Measurements from ENCODE around the gene USP49.

The USP49 gene

GRCh38 chr6:41939176-41939847 lies 44.1 kb upstream of the USP49 start:
- H2AFZ ChIP-seq (ENCODE audit: low read depth, low read length), result no peak overlapping the region
- no peak overlapping the region for H3K4me2 ChIP-seq (ENCODE audit: low read length)
- H3K9ac ChIP-seq (ENCODE audit: low read length), result no peak overlapping the region
- peaks cover 13% of the 10 kb centered on the region; the same call in 1 of the 2 replicates for H3K79me2 ChIP-seq (ENCODE audit: low read length)
- peaks cover 17% of the 10 kb centered on the region for H3K36me3 ChIP-seq (replicated peaks; ENCODE audit: low read depth, low read length)
- no peak overlapping the region for H3K27ac ChIP-seq (ENCODE audit: low read length)
- H4K20me1 ChIP-seq (ENCODE audit: insufficient read depth, low read length), result peaks cover 6% of the 10 kb centered on the region
- no peak overlapping the region for H3K4me3 ChIP-seq (ENCODE audit: low read length)
- no peaks in the 10 kb centered on the region for H3K9me3 ChIP-seq (ENCODE audit: insufficient read depth, low read length)
- no peaks in the 10 kb centered on the region for H3K27me3 ChIP-seq (ENCODE audit: low read depth, low read length)
- TF ChIP-seq EZH2phosphoT487 (IDR thresholded peaks at IDR 0.05; ENCODE audit: low read depth) (no peak), CTCF (IDR thresholded peaks at IDR 0.05; ENCODE audit: low read depth, low read length) (no peak)
- H3K4me1 ChIP-seq (ENCODE audit: low read length), result peaks cover 19% of the 10 kb centered on the region

GRCh38 chr6:41938590-41939175 lies 43.5 kb upstream of the USP49 start:
- Histone ChIP-seq H3K9ac (ENCODE audit: low read length) (no peak overlapping the region), H2AFZ (ENCODE audit: low read depth, low read length) (no peak overlapping the region), H3K27ac (ENCODE audit: low read length) (no peak overlapping the region), H3K79me2 (ENCODE audit: low read length) (peaks cover 13% of the 10 kb centered on the region; the same call in 1 of the 2 replicates), H3K27me3 (ENCODE audit: low read depth, low read length) (no peaks in the 10 kb centered on the region), H3K4me1 (ENCODE audit: low read length) (peaks cover 19% of the 10 kb centered on the region), H3K4me2 (ENCODE audit: low read length) (no peak overlapping the region), H3K9me3 (ENCODE audit: insufficient read depth, low read length) (no peaks in the 10 kb centered on the region), H3K4me3 (ENCODE audit: low read length) (no peak overlapping the region), H3K36me3 (replicated peaks; ENCODE audit: low read depth, low read length) (peaks cover 21% of the 10 kb centered on the region), H4K20me1 (ENCODE audit: insufficient read depth, low read length) (peaks cover 6% of the 10 kb centered on the region)
- TF ChIP-seq CTCF (IDR thresholded peaks at IDR 0.05; ENCODE audit: low read depth, low read length), result no peak
- TF ChIP-seq EZH2phosphoT487 (IDR thresholded peaks at IDR 0.05; ENCODE audit: low read depth), result no peak

GRCh38 chr6:41937861-41938574 lies 42.8 kb upstream of the USP49 start:
- Histone ChIP-seq H3K9me3 (ENCODE audit: insufficient read depth, low read length) (no peaks in the 10 kb centered on the region), H3K4me1 (ENCODE audit: low read length) (peaks cover 19% of the 10 kb centered on the region), H3K9ac (ENCODE audit: low read length) (no peak overlapping the region), H3K27me3 (ENCODE audit: low read depth, low read length) (no peaks in the 10 kb centered on the region), H3K79me2 (ENCODE audit: low read length) (peaks cover 13% of the 10 kb centered on the region; the same call in 1 of the 2 replicates), H4K20me1 (ENCODE audit: insufficient read depth, low read length) (peaks cover 6% of the 10 kb centered on the region), H3K27ac (ENCODE audit: low read length) (no peak overlapping the region), H3K36me3 (replicated peaks; ENCODE audit: low read depth, low read length) (peaks cover 22% of the 10 kb centered on the region), H3K4me3 (ENCODE audit: low read length) (no peak overlapping the region), H2AFZ (ENCODE audit: low read depth, low read length) (no peak overlapping the region), H3K4me2 (ENCODE audit: low read length) (no peak overlapping the region)
- TF ChIP-seq CTCF (IDR thresholded peaks at IDR 0.05; ENCODE audit: low read depth, low read length), result no peak
- no peak for TF ChIP-seq EZH2phosphoT487 (IDR thresholded peaks at IDR 0.05; ENCODE audit: low read depth)

- Histone ChIP-seq H3K27me3 (ENCODE audit: low read depth, low read length) (no peaks in the 10 kb centered on the region), H3K4me1 (ENCODE audit: low read length) (peaks cover 17% of the 10 kb centered on the region), H3K4me2 (ENCODE audit: low read length) (no peak overlapping the region), H3K9me3 (ENCODE audit: insufficient read depth, low read length) (no peaks in the 10 kb centered on the region), H3K27ac (ENCODE audit: low read length) (no peak overlapping the region), H3K36me3 (replicated peaks; ENCODE audit: low read depth, low read length) (peaks cover 28% of the 10 kb centered on the region), H3K9ac (ENCODE audit: low read length) (no peak overlapping the region), H3K4me3 (ENCODE audit: low read length) (no peak overlapping the region), H3K79me2 (ENCODE audit: low read length) (peaks cover 19% of the 10 kb centered on the region; the same call in 1 of the 2 replicates), H2AFZ (ENCODE audit: low read depth, low read length) (no peak overlapping the region), H4K20me1 (ENCODE audit: insufficient read depth, low read length) (peaks cover 6% of the 10 kb centered on the region)
- TF ChIP-seq EZH2phosphoT487 (IDR thresholded peaks at IDR 0.05; ENCODE audit: low read depth) (no peak), CTCF (IDR thresholded peaks at IDR 0.05; ENCODE audit: low read depth, low read length) (no peak)
Measured at GRCh38 chr6:41937472-41937860, 42.3 kb upstream of the USP49 start.
